ENCODE measurements around the gene DOK6. TPM values are rescaled to one million over a fixed set of nuclear protein-coding genes. Genes with fewer than 3 reads are reported as not detected.

DOK6 gene
- total and polyA plus RNA-seq, 10 of the 15 experiments (the other 5 are each of a cell fraction or from before 2014, with no cell fraction given) = 0.01 to 0.09 (median 0.04) TPM; not detected in 4

DNA sequence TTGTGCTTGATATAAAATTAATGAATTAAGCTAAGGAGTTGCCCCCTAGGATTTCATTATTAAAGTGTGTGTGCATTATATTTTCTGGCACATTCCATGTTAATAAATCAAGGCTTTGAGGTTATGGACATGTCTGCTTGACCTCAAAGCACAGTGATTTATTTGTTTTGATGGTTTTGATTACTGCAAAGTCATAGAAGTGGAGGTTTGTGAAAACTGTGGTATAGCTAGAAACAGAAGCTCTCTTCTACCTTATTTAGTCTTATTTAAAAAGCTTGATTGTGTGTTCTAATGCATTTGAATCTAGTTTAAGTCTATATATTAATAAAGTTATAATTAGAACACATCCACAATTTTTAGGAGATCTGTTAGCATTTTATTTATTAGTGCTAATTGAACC, 32.2 kb downstream of the DOK6 start:
- Histone ChIP-seq H3K27ac (ENCODE audit: control insufficient read depth, insufficient read depth) (no peak overlapping the region), H3K4me1 (ENCODE audit: control insufficient read depth, insufficient read depth, low read length) (no peaks in the 10 kb centered on the region), H3K9ac (ENCODE audit: control insufficient read depth, insufficient read depth, low read length) (no peak overlapping the region), H3K9me3 (replicated peaks; ENCODE audit: control insufficient read depth, insufficient read depth, low read length) (no peaks in the 10 kb centered on the region), H3K79me2 (ENCODE audit: control insufficient read depth, insufficient read depth, low read length) (no peaks in the 10 kb centered on the region), H3K36me3 (ENCODE audit: control insufficient read depth in 2 of 2, insufficient read depth in 2 of 2, low read length in 1 of 2) (no peaks in the 10 kb centered on the region), H3K4me2 (ENCODE audit: control insufficient read depth, insufficient read depth) (no peak overlapping the region), H2AFZ (ENCODE audit: control insufficient read depth, low read depth, low read length) (no peak overlapping the region), H4K20me1 (ENCODE audit: control insufficient read depth, insufficient read depth) (no peaks in the 10 kb centered on the region), H3K27me3 (replicated peaks in 1 of 2; ENCODE audit: control insufficient read depth in 2 of 2, insufficient read depth in 2 of 2, low read length in 1 of 2) (no peaks in the 10 kb centered on the region), H3K4me3 (no peak overlapping the region)
- RAD21 ChIA-PET (ENCODE audit: unreplicated experiment) = no interaction called here
- no TSS peak for BruUV-seq (replicated peaks)
- intact Hi-C loops (cut with micrococcal nuclease; ENCODE audit: unreplicated experiment) (no loop called here), in situ Hi-C loops (cut with MboI) (no loop called here)
- POLR2A ChIA-PET = no interaction called here
- TF ChIP-seq ASH2L (IDR thresholded peaks at IDR 0.05; ENCODE audit: borderline replicate concordance, low read depth) (no peak), DPF2 (IDR thresholded peaks at IDR 0.05) (no peak), ZNF24 (IDR thresholded peaks at IDR 0.05) (no peak), HCFC1 (IDR thresholded peaks at IDR 0.05; ENCODE audit: low read length) (no peak), BRCA1 (IDR thresholded peaks at IDR 0.05; ENCODE audit: low read depth, low read length) (no peak), TBL1XR1 (IDR thresholded peaks at IDR 0.05; ENCODE audit: low read depth, low read length) (no peak), BMI1 (IDR thresholded peaks at IDR 0.05; ENCODE audit: borderline replicate concordance) (no peak), MYB (IDR thresholded peaks at IDR 0.05; ENCODE audit: borderline replicate concordance, low read depth, low read length) (no peak), SIN3A (IDR thresholded peaks at IDR 0.05; ENCODE audit: low read depth, low read length) (no peak), GATAD2B (conservative IDR thresholded peaks at IDR 0.05; ENCODE audit: low read depth) (no peak), ZBED1 (IDR thresholded peaks at IDR 0.05; ENCODE audit: borderline replicate concordance) (no peak)
- TF ChIP-seq, protein P1, sequence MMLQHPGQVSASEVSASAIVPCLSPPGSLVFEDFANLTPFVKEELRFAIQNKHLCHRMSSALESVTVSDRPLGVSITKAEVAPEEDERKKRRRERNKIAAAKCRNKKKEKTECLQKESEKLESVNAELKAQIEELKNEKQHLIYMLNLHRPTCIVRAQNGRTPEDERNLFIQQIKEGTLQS (IDR thresholded peaks at IDR 0.05; ENCODE audit: borderline replicate concordance, extremely low read depth, low read depth, low read length) = no peak
- TF ChIP-seq, protein P2, sequence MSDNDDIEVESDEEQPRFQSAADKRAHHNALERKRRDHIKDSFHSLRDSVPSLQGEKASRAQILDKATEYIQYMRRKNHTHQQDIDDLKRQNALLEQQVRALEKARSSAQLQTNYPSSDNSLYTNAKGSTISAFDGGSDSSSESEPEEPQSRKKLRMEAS (IDR thresholded peaks at IDR 0.05; ENCODE audit: low read depth, low read length) = no peak
- TF ChIP-seq, protein P3, sequence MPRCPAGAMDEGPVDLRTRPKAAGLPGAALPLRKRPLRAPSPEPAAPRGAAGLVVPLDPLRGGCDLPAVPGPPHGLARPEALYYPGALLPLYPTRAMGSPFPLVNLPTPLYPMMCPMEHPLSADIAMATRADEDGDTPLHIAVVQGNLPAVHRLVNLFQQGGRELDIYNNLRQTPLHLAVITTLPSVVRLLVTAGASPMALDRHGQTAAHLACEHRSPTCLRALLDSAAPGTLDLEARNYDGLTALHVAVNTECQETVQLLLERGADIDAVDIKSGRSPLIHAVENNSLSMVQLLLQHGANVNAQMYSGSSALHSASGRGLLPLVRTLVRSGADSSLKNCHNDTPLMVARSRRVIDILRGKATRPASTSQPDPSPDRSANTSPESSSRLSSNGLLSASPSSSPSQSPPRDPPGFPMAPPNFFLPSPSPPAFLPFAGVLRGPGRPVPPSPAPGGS (IDR thresholded peaks at IDR 0.05; ENCODE audit: borderline replicate concordance, insufficient read depth, low read depth, low read length, poor library complexity, severe bottlenecking) = no peak
- FAIRE-seq (no peak), DNase-seq (ENCODE audit: low read depth, low spot score) (no peak), ATAC-seq (no peak)
- SMC1A ChIA-PET (ENCODE audit: uncharacterized antibody, unreplicated experiment) = interaction anchor here (0.9 kb wide), 1 partner anchor 15 kb away, joined by 3 read pairs; no protein-coding TSS in a partner anchor
- CTCF ChIA-PET = interaction anchor here (1.0 kb wide), 1 partner anchor 11 kb away, joined by 3 read pairs; no protein-coding TSS in a partner anchor
